NOMO-1 treated with dmso at 0.1 percent for 144 hours (cell line): ENCODE results near the gene INSIG2.

Source experiments
- DNase-seq: peaks from one replicate; lab custom pipeline; 2025; ENCODE audit not compliant: unreplicated experiment; lab: John Stamatoyannopoulos, UW

Gene INSIG2

DNA sequence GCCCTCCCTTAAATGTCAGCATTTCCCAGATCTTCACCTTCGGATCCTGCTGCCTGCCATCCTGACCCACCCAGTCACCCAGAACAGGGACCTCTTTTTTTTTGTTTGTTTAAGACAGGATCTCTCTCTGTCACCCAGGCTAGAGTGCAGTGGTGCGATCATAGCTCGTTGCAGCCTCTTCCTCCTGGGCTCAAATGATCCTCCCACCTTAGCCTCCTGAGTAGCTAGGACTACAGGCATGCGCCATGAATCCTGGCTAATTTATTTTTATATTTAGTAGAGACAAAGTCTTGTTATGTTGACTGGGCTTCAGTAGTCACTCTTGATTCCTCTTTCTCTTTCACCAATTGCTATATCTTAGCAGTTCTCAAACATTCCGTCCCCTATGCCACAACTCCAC is 39.0 kb downstream of the INSIG2 start:
- no peak for DNase-seq

DNA sequence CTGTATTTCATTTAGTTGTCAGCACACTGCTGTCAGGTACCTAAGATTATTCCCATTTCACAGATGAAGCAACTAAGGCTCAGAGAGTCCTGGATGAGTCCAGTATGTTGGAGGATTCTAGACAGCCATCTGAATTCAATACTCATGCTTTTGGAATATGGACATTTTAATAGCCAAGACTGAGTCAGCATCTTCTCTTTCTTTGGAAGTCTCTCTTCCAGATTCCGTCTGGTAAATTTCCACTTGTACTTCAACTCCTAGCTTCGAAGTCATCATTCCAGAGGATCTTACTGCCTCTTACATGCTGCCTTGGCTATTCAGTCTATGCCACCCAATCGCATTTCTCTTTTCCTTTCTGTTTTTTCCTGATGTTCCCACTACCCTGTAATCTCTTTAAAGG is 40.6 kb downstream of the INSIG2 start:
- no peak for DNase-seq

DNA sequence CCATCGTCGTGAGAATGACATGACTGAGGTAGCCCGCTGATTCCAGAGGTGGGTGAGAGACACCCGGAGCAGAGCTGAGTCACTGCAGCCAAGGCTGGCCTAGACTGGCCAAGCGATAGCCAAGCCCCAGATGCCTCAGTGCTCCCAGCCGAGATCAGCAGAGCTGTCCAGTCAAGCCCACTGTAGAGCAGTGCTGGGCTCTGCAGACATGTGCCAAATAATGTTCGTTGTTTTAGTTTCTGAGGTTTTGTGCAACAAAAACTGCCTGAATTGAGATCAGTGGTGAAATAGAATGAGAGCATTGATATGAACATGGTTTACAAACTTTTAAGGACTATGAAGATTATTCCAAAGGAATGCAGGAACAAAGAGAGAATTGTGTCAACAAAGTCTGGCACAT is 42.1 kb downstream of the INSIG2 start:
- no peak for DNase-seq

DNA sequence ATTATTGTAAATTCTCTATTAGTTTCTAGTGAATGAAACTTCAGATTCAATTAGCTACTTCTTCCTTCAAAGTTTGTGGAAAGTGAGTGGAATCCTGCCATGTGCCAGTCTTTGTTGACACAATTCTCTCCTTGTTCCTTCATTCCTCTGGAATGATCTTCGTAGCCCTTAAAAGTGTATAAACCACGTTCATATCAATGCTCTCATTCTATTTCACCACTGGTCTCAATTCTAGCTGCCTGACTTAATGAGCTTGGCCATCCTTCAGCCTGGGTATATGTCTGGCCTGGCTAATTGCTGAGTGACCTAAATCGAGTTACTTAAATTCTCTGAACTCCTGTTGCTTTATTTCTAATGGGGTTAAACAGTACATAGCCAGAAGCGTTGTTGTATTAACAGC is 43.5 kb downstream of the INSIG2 start:
- no peak for DNase-seq

DNA sequence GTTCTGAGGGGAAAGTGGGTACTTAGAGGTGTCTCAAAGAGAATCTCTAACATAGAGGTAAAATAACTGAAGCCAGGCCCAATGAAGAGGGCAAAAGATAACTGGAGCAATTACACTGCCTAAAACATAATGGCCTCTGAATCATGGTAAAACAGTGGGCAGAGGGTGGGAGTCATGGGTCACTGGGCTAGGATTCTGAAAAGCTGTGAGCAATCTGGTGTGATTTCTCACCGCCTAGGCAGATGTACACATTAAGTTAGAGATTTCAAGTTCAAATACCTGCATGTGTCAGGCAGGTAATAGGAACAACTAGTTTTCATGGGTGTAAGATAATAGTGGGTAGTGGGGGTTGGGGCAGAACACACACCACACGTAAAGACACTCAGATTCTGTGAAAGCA is 45.6 kb downstream of the INSIG2 start:
- no peak for DNase-seq

DNA sequence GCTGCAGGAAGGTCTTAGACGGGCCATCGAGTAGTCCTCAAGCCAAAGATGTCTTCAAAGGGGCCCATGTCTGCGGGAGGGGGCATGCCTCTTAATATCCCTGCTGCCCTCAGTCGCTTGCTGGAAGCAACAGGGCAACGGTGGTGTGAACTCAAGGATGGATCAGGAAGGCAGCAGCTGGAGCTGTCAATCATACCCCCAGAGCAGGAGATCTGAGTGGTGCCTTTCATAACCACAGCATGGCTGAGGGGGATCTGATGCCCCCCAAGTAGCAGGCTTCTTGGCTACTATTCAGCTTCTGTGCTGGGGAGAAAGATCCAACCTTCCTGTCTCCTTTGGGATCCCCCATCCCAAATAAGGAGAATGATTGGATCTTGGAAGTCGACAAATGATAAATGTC is 46.4 kb downstream of the INSIG2 start:
- DNase-seq = no peak

DNA sequence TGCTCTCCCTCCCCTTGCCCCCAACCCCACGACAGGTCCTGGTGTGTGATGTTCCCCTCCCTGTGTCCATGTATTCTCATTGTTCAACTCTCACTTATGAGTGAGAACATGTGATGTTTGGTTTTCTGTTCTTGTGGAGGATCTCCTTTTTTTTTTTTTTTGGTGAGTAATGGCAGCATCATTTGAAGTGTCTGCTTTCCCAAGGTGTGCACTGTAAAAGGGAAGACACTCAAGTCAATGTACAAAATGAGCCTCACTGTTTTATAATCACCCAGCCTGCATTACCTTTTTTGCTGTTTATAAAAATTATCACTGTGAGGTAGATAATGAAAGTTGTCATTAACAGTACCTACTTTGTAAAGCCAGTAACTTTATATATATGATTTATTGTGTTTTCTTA is 56.9 kb downstream of the INSIG2 start:
- no peak for DNase-seq

DNA sequence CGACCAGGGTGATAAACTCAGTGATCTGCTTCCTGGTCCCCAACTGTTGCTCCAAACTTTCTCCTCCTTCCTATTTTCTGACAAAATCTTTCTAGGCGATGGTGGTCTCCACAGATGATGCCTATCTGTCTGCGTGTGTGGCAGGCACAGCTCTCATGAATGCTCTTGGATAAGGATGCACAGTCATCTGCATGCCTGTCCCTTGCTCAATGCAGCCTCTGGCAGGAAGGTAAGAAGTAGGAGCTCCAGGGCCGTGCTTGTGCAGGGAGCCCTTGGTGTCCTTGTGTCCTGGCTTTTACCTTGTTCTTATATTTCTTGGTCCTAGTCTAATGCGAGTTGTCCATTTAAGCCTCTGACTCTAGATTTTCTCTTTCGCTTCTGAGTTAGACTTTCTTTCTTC is 57.5 kb downstream of the INSIG2 start:
- DNase-seq = no peak

DNA sequence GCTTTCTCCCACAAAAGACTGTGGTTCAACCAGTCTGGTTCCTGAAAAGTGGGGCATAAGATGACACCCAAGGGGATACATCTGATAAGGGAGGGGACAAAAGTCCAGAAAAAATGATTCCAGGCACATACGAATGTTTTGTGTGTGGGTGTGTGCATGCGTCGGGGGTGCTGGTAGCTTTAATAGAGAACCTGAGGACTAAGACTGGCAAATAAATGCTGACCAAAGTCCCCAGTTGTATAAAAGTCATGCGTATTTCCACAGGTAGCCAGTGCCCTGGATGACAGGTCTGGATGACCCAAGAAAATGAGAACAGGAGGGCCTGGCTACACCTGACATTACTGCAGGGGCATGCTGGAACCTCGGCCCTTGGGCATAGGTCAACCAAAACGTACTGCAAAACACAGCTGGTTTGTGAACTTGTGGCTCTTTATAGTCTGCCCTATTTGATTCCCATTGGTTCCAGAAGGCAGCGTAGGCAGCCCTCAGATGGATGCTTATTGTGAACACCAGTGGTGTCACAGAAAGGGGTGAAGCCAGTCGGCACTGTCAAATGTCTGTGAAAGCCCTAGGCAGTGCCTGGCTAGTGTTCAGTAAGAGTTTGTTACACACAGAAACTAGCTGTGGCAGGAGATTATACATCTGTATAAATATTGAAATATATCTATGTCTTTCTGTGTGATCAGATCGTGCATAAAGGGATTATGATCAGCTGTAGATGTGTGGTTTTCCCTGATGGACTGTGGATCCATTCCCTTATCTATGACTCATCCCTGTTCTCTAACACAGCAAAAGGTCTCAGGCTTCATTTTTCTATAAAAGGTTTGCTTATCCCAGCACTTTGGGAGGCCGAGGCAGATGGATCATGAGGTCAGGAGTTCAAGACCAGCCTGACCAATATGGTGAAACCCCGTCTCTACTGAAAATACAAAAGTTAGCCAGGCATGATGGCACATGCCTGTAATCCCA is 58.3 kb downstream of the INSIG2 start:
- no peak for DNase-seq

DNA sequence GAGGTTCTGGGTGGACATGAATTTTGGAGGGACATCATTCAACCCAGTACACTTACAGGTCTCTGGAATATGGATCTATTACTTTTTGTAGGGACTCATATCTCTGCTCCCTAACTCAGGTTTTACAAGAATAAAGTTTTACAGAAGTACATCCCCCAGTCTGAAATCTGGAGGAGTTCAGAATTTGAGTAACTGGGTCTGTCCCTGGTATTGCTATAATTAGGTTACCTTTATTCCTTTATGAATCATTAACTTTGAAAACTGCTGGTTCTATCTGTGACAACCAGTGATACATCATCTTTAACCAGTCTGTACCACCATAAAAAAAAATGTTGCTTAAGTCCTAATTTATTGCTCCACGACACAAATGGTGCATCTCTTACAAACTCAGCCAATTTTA is 59.9 kb downstream of the INSIG2 start:
- DNase-seq = no peak

DNA sequence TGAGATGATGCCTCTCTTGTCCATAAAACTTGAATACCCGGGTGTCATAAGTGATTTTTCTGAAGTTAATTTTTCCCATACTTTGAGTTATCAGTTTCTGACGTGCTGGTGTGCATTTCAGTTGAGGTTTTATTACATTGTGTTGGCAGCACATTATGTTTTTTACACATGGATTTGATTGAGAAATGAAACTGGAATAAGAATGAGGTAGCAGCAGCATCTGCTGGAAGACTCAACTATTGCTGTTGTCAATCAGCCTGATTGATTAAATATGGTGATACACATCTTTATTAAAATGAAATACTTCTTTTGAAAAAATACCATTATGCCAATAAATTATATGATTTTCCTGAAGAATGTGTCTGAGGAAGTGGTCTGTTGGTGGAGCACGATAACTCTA is 60.5 kb downstream of the INSIG2 start:
- DNase-seq = no peak

DNA sequence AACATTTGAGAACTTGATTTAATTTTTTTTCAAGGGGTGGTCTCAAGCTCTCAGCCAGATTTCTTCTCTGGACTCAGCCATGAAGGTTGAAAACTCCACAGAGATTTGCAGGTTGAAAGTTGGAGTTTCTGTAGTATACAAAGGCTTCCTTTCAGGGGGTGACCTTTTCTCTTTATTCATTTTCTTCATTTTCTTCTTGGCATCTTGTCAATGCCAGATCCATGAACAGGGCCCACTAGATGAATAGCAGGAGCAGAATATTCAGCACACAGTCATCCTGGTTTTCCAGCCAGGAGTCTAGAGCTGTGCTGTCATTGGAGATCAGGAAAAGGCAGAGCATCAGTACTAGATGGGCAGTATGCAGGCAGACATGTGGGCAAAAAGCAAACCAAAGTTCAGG is 62.0 kb downstream of the INSIG2 start:
- no peak for DNase-seq

DNA sequence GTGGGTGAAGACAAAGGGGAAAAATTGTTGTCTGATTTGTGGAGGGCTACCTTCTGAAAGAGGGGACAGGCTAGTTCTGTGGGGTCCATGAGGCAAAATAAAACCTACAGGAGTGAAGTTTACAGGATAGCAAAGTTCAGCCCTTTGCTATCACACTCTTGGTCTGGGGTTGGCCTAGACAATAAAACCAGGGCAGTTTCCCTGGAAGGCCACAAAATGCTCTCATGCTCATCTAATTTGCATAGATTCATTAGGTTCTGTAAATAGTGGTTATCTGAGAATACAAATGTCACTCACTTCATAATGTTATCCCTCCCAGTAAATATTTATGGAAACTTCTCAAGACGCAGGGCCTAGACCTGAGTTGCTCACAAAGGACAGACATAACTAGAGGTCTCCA is 63.6 kb downstream of the INSIG2 start:
- no peak for DNase-seq

DNA sequence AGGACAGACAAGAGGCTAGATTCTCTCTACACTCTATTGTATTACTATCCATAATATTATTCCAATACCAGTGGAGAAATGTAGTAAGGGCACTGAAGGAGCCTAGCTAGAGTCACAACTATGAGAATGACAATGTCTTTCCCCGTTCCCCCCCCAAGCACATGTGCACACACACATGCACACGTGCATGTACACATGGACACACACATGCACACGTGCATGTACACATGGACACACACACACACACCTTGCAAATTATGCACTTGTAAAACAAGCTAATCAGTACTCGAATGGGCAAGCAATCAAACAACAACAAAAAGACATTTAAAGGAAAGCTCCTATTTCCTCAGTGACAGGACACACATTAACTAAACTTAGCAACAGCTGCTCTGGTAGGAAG is 65.2 kb downstream of the INSIG2 start:
- DNase-seq = no peak

DNA sequence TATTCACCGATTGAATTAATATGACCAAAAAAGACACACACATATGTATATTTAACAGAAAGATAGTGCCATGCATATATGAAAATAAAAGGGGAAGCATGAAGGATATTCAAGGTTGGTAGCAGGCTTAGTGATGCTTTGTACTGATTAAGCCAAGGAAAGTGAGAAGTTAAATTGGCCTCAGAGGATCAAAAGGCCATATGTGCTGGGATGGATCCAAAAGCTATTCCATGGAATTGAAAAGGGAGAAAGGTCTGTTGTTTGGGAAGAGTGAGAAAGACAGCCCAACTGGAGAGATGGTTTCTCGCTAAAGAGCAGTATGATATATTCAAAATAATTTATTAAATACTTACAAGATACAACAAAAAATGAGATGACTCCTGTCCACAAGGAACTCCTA is 65.9 kb downstream of the INSIG2 start:
- no peak for DNase-seq
